Central memory CD8-positive, alpha-beta T cell (primary cell): ENCODE data around the gene AP3S2.
"Not testable (repeated sequence)": the region's sequence is repeated elsewhere in the genome, so short reads cannot be mapped to it uniquely, and the experiment has no call there.

Experiments used
- ATAC-seq: fragments of 150-1000 bp; cut with Tn5 transposase; replicated peaks from 2 replicates; pipeline ENCODE4 v1.10.0; 2022; ENCODE audit warnings: mild to moderate bottlenecking, moderate FRiP score, moderate number of reproducible peaks; ENCODE audit not compliant: poor library complexity, severe bottlenecking; ENCODE audit errors: extremely low read depth
- DNase-seq, 2 donors: peaks; one replicate each; pipeline ENCODE4 v3.0.0; 2021; ENCODE audit warnings: low spot score in 2 of 2
- H3K27ac Mint-ChIP-seq: one replicate; pipeline ENCODE4 v1.8.0; 2022; ENCODE audit warnings: low read depth, mild to moderate bottlenecking, moderate library complexity, mixed read lengths
- H3K27me3 Mint-ChIP-seq: one replicate; pipeline ENCODE4 v1.8.0; 2022; ENCODE audit warnings: mixed read lengths
- H3K36me3 Mint-ChIP-seq: one replicate; pipeline ENCODE4 v1.8.0; 2022; ENCODE audit warnings: mild to moderate bottlenecking, moderate library complexity, mixed read lengths; ENCODE audit not compliant: insufficient read depth
- H3K4me1 Mint-ChIP-seq: one replicate; pipeline ENCODE4 v1.8.0; 2022; ENCODE audit warnings: mixed read lengths
- H3K4me3 Mint-ChIP-seq: one replicate; pipeline ENCODE4 v1.8.0; 2022; ENCODE audit warnings: mild to moderate bottlenecking, moderate library complexity, mixed read lengths
- H3K9me3 Mint-ChIP-seq: one replicate; pipeline ENCODE4 v1.8.0; 2022; ENCODE audit warnings: mixed read lengths

AP3S2 gene

GRCh38 chr15:89787944-89788343 lies 105.8 kb downstream of the AP3S2 start:
- Mint-ChIP-seq H3K36me3 (no peaks in the 10 kb centered on the region), H3K27ac (no peak overlapping the region), H3K4me3 (no peak overlapping the region), H3K4me1 (no peaks in the 10 kb centered on the region), H3K9me3 (no peaks in the 10 kb centered on the region), H3K27me3 (peaks cover 33% of the 10 kb centered on the region)
- ATAC-seq (no peak), DNase-seq (no peak)

GRCh38 chr15:89785774-89786140 lies 108.0 kb downstream of the AP3S2 start:
- H3K27me3 Mint-ChIP-seq = peaks cover 28% of the 10 kb centered on the region
- H3K4me1 Mint-ChIP-seq = no peaks in the 10 kb centered on the region
- no peaks in the 10 kb centered on the region for H3K9me3 Mint-ChIP-seq
- DNase-seq (no peak), ATAC-seq (no peak)
- no peaks in the 10 kb centered on the region for H3K36me3 Mint-ChIP-seq
- H3K4me3 Mint-ChIP-seq = no peak overlapping the region
- no peak overlapping the region for H3K27ac Mint-ChIP-seq

GRCh38 chr15:89785064-89785773 lies 108.6 kb downstream of the AP3S2 start:
- Mint-ChIP-seq H3K4me3 (no peak overlapping the region), H3K9me3 (no peaks in the 10 kb centered on the region), H3K27me3 (peaks cover 28% of the 10 kb centered on the region), H3K36me3 (no peaks in the 10 kb centered on the region), H3K27ac (no peak overlapping the region), H3K4me1 (no peaks in the 10 kb centered on the region)
- DNase-seq (no peak), ATAC-seq (no peak)

- Mint-ChIP-seq H3K27me3 (peaks cover 25% of the 10 kb centered on the region), H3K4me1 (no peaks in the 10 kb centered on the region), H3K9me3 (no peaks in the 10 kb centered on the region), H3K27ac (no peak overlapping the region), H3K4me3 (no peak overlapping the region), H3K36me3 (no peaks in the 10 kb centered on the region)
- DNase-seq = no peak
- no peak for ATAC-seq
Observed at GRCh38 chr15:89784686-89784960, 109.2 kb downstream of the AP3S2 start.

- Mint-ChIP-seq H3K9me3 (no peaks in the 10 kb centered on the region), H3K4me3 (no peak overlapping the region), H3K27ac (no peak overlapping the region), H3K27me3 (peaks cover 25% of the 10 kb centered on the region), H3K4me1 (no peaks in the 10 kb centered on the region), H3K36me3 (no peaks in the 10 kb centered on the region)
- no peak for DNase-seq
- ATAC-seq = no peak
Observed at GRCh38 chr15:89783861-89784685, 109.7 kb downstream of the AP3S2 start.

GRCh38 chr15:89783111-89783860 lies 110.5 kb downstream of the AP3S2 start:
- H3K4me3 Mint-ChIP-seq = no peak overlapping the region
- ATAC-seq = no peak
- no peak overlapping the region for H3K27ac Mint-ChIP-seq
- no peak for DNase-seq
- no peaks in the 10 kb centered on the region for H3K9me3 Mint-ChIP-seq
- H3K27me3 Mint-ChIP-seq = peaks cover 27% of the 10 kb centered on the region
- no peaks in the 10 kb centered on the region for H3K36me3 Mint-ChIP-seq
- no peaks in the 10 kb centered on the region for H3K4me1 Mint-ChIP-seq

GRCh38 chr15:89782619-89782950 lies 111.2 kb downstream of the AP3S2 start:
- not testable (repeated sequence) for H3K36me3 Mint-ChIP-seq, H3K9me3 Mint-ChIP-seq, H3K27ac Mint-ChIP-seq, H3K4me1 Mint-ChIP-seq, ATAC-seq, DNase-seq, H3K4me3 Mint-ChIP-seq
- peaks cover 27% of the 10 kb centered on the region for H3K27me3 Mint-ChIP-seq

- Mint-ChIP-seq H3K9me3 (no peaks in the 10 kb centered on the region), H3K36me3 (no peaks in the 10 kb centered on the region), H3K27ac (no peak overlapping the region), H3K4me1 (no peaks in the 10 kb centered on the region), H3K4me3 (no peak overlapping the region), H3K27me3 (peaks cover 31% of the 10 kb centered on the region)
- DNase-seq (no peak), ATAC-seq (no peak)
Observed at GRCh38 chr15:89781891-89782618, 111.7 kb downstream of the AP3S2 start.

- peaks cover 31% of the 10 kb centered on the region for H3K27me3 Mint-ChIP-seq
- no peak overlapping the region for H3K27ac Mint-ChIP-seq
Observed at GRCh38 chr15:89781055-89781454, 112.7 kb downstream of the AP3S2 start.

GRCh38 chr15:89780601-89781000 lies 113.2 kb downstream of the AP3S2 start:
- Mint-ChIP-seq H3K4me1 (no peaks in the 10 kb centered on the region), H3K27ac (no peak overlapping the region)
- no peak for DNase-seq

More at GRCh38 chr15:89781055-89781454, 112.7 kb downstream of the AP3S2 start:
- ATAC-seq = no peak
- H3K4me1 Mint-ChIP-seq = no peaks in the 10 kb centered on the region
- H3K9me3 Mint-ChIP-seq = no peaks in the 10 kb centered on the region
- DNase-seq = no peak
- no peaks in the 10 kb centered on the region for H3K36me3 Mint-ChIP-seq
- H3K4me3 Mint-ChIP-seq = no peak overlapping the region

More at GRCh38 chr15:89780601-89781000, 113.2 kb downstream of the AP3S2 start:
- H3K27me3 Mint-ChIP-seq = peaks cover 31% of the 10 kb centered on the region
- no peak overlapping the region for H3K4me3 Mint-ChIP-seq
- no peak for ATAC-seq
- H3K9me3 Mint-ChIP-seq = no peaks in the 10 kb centered on the region
- H3K36me3 Mint-ChIP-seq = no peaks in the 10 kb centered on the region
